H1 (cell line): Measurements from ENCODE around the gene SDF2L1. TPM values are rescaled to one million over a fixed set of nuclear protein-coding genes. Genes with fewer than 3 reads are reported as not detected.
A peak's percentile ranks its signal among the peaks of the same experiment; 100 is the strongest.

Source experiments
- CTCF ChIA-PET: fragments of 300-600 bp; sonication (Branson Sonifier 250); formaldehyde crosslinking; loops from one replicate; lab custom pipeline; 2021; ENCODE audit not compliant: partially characterized antibody; lab: Charles Lee
- POLR2A ChIA-PET: fragments of 300-600 bp; sonication (Branson Sonifier 250); formaldehyde crosslinking; loops from one replicate; lab custom pipeline; 2021; ENCODE audit warnings: inconsistent platforms; ENCODE audit not compliant: partially characterized antibody; lab: Charles Lee
- DNase-seq, 2 experiments: peaks; one replicate each; pipeline versions ENCODE4 v3.0.0 to v3.0.0-alpha.2; 2010 to 2022; ENCODE audit warnings: low spot score in 2 of 2, low read depth in 1 of 2, mixed read lengths in 1 of 2
- FAIRE-seq: peaks from 2 replicates; lab custom pipeline; 2011; peaks lifted over from hg19 to GRCh38; lab: Jason Lieb, UNC
- H2AFZ ChIP-seq: 2 replicates; pipeline ENCODE4 v1.8.1; 2012; ENCODE audit warnings: low read length, inconsistent platforms
- H2AK5ac ChIP-seq: 2 replicates; pipeline ENCODE4 v1.6.1; 2013; ENCODE audit warnings: low read depth, low read length
- H2BK120ac ChIP-seq: replicated peaks from 2 replicates; pipeline ENCODE3; 2013; ENCODE audit warnings: low read depth, low read length, inconsistent platforms
- H2BK12ac ChIP-seq: 2 replicates; pipeline ENCODE4 v1.6.1; 2013; ENCODE audit warnings: low read depth, low read length
- H2BK15ac ChIP-seq: 2 replicates; pipeline ENCODE4 v1.6.1; 2013; ENCODE audit warnings: low read length
- H2BK20ac ChIP-seq: 2 replicates; pipeline ENCODE4 v1.6.1; 2013; ENCODE audit warnings: low read length
- H2BK5ac ChIP-seq: 2 replicates; pipeline ENCODE4 v1.6.1; 2013; ENCODE audit warnings: low read depth, low read length
- H3K14ac ChIP-seq: 2 replicates; pipeline ENCODE4 v1.6.1; 2013; ENCODE audit warnings: inconsistent platforms; ENCODE audit not compliant: insufficient read length
- H3K18ac ChIP-seq: 2 replicates; pipeline ENCODE4 v1.6.1; 2013; ENCODE audit warnings: low read length; ENCODE audit errors: extremely low read depth
- H3K23ac ChIP-seq: 2 replicates; pipeline ENCODE4 v1.6.1; 2013; ENCODE audit warnings: inconsistent platforms; ENCODE audit not compliant: insufficient read length
- H3K23me2 ChIP-seq: 2 replicates; pipeline ENCODE4 v1.6.1; 2013; ENCODE audit warnings: low read depth, low read length
- H3K27ac ChIP-seq: 2 replicates; pipeline ENCODE4 v1.6.1; 2011; ENCODE audit warnings: low read depth, low read length, inconsistent platforms
- H3K27me3 ChIP-seq, 4 experiments: replicated peaks in 1 of 4; 1 replicate in 1 of 4; 2 replicates in 3 of 4; pipeline versions ENCODE4 v1.6.1 to v1.8.1; 2011 to 2013; ENCODE audit warnings: low read length in 3 of 4, mild to moderate bottlenecking in 3 of 4, inconsistent platforms in 2 of 4, mixed read lengths in 2 of 4, moderate library complexity in 1 of 4; ENCODE audit not compliant: control insufficient read depth in 3 of 4, insufficient read depth in 3 of 4; ENCODE audit errors: extremely low read depth in 1 of 4
- H3K36me3 ChIP-seq, 4 experiments: 2 replicates each; pipeline versions ENCODE4 v1.6.1 to v1.8.1; 2011 to 2013; ENCODE audit warnings: mild to moderate bottlenecking in 4 of 4, low read length in 3 of 4, moderate library complexity in 2 of 4, control low read depth in 1 of 4, inconsistent platforms in 1 of 4; ENCODE audit not compliant: insufficient read depth in 4 of 4, control insufficient read depth in 2 of 4
- H3K4ac ChIP-seq: replicated peaks from 2 replicates; pipeline ENCODE3; 2013; ENCODE audit warnings: low read length, low read depth, mixed read lengths, inconsistent platforms; ENCODE audit not compliant: insufficient read length
- H3K4me1 ChIP-seq, 4 experiments: replicated peaks in 1 of 4; 1 replicate in 1 of 4; 2 replicates in 3 of 4; pipeline versions ENCODE4 v1.6.1 to v1.8.1; 2011 to 2013; ENCODE audit warnings: low read length in 3 of 4, inconsistent platforms in 2 of 4, mixed read lengths in 1 of 4; ENCODE audit not compliant: insufficient read depth in 4 of 4, control insufficient read depth in 3 of 4
- H3K4me2 ChIP-seq, 2 experiments: 2 replicates each; pipeline versions ENCODE4 v1.6.1 to v1.8.1; 2011 to 2013; ENCODE audit warnings: low read depth in 2 of 2, low read length in 2 of 2, control low read depth in 1 of 2, inconsistent platforms in 1 of 2, mild to moderate bottlenecking in 1 of 2; ENCODE audit not compliant: insufficient read depth in 1 of 2
- H3K4me3 ChIP-seq, 4 experiments: fragments of 200-600, 300-600 bp in 1 of 4; sonication (generic), shearing (Covaris generic), sonication (Bioruptor Twin) in 1 of 4; 2 replicates each; pipeline versions ENCODE4 v1.5.1 to v1.8.1; 2011 to 2016; ENCODE audit warnings: low read length in 4 of 4, low read depth in 3 of 4, control low read depth in 2 of 4, inconsistent platforms in 2 of 4, mild to moderate bottlenecking in 2 of 4, mixed read lengths in 1 of 4, moderate library complexity in 1 of 4; ENCODE audit not compliant: insufficient read depth in 2 of 4; ENCODE audit errors: extremely low read depth in 1 of 4
- H3K56ac ChIP-seq: replicated peaks from 2 replicates; pipeline ENCODE3; 2013; ENCODE audit warnings: low read depth, mild to moderate bottlenecking, mixed read lengths, low read length, inconsistent platforms; ENCODE audit not compliant: insufficient read length
- H3K79me1 ChIP-seq: 2 replicates; pipeline ENCODE4 v1.6.1; 2013; ENCODE audit warnings: low read depth, low read length, control low read depth
- H3K79me2 ChIP-seq, 2 experiments: 2 replicates each; pipeline versions ENCODE4 v1.6.1 to v1.8.1; 2012 to 2013; ENCODE audit warnings: low read length in 2 of 2, mild to moderate bottlenecking in 2 of 2, inconsistent platforms in 1 of 2; ENCODE audit not compliant: insufficient read depth in 2 of 2, control insufficient read depth in 1 of 2
- H3K9ac ChIP-seq, 4 experiments: replicated peaks in 1 of 4; 1 replicate in 1 of 4; 2 replicates in 3 of 4; pipeline versions ENCODE4 v1.6.1 to v1.8.1; 2011 to 2013; ENCODE audit warnings: low read depth in 3 of 4, low read length in 3 of 4, control low read depth in 2 of 4, mild to moderate bottlenecking in 2 of 4, moderate library complexity in 2 of 4, inconsistent platforms in 1 of 4; ENCODE audit errors: extremely low read depth in 1 of 4
- H3K9me3 ChIP-seq, 2 experiments: 2 replicates each; pipeline versions ENCODE4 v1.6.1 to v1.8.1; 2012 to 2013; ENCODE audit warnings: mild to moderate bottlenecking in 2 of 2, moderate library complexity in 2 of 2, control low read depth in 1 of 2, inconsistent platforms in 1 of 2, low read depth in 1 of 2, low read length in 1 of 2, mixed read lengths in 1 of 2; ENCODE audit not compliant: insufficient read depth in 2 of 2
- H4K20me1 ChIP-seq, 2 experiments: replicated peaks in 1 of 2; 2 replicates each; pipeline versions ENCODE3 to v1.8.1; 2011 to 2013; ENCODE audit warnings: inconsistent platforms in 2 of 2, low read length in 2 of 2, mild to moderate bottlenecking in 1 of 2; ENCODE audit not compliant: insufficient read depth in 2 of 2, control insufficient read depth in 1 of 2
- H4K5ac ChIP-seq: 2 replicates; pipeline ENCODE4 v1.6.1; 2013; ENCODE audit warnings: low read length, low read depth, mixed read lengths, inconsistent platforms; ENCODE audit not compliant: insufficient read length
- H4K8ac ChIP-seq: 2 replicates; pipeline ENCODE4 v1.8.0; 2013; ENCODE audit warnings: mild to moderate bottlenecking, moderate library complexity, low read length, inconsistent platforms; ENCODE audit not compliant: insufficient read depth; ENCODE audit errors: extremely low read depth
- H4K91ac ChIP-seq: replicated peaks from 2 replicates; pipeline ENCODE3; 2013; ENCODE audit warnings: low read length, mixed read lengths, inconsistent platforms; ENCODE audit not compliant: insufficient read length
- CHD2 ChIP-seq: IDR thresholded peaks from 2 replicates; pipeline ENCODE4 v1.6.1; 2012; ENCODE audit warnings: low read length, improper control_type of control experiment
- EP300 ChIP-seq, 2 experiments: IDR thresholded peaks; 1 replicate in 1 of 2; 2 replicates in 1 of 2; pipeline ENCODE4 v1.6.1; 2011 to 2012; ENCODE audit warnings: low read depth in 2 of 2, low read length in 2 of 2, mild to moderate bottlenecking in 2 of 2, borderline replicate concordance in 1 of 2, inconsistent platforms in 1 of 2, moderate library complexity in 1 of 2
- KDM4A ChIP-seq: IDR thresholded peaks from one replicate; pipeline ENCODE4 v1.7.1; 2012; ENCODE audit warnings: low read depth, mild to moderate bottlenecking, moderate library complexity, low read length, inconsistent platforms; ENCODE audit not compliant: severe bottlenecking
- MAFK ChIP-seq: IDR thresholded peaks from 2 replicates; pipeline ENCODE4 v1.6.1; 2012; ENCODE audit warnings: low read depth, mild to moderate bottlenecking, improper control_type of control experiment, low read length
- WGBS, 2 experiments: shearing (Covaris generic) in 1 of 2; methylation state at CpG; one replicate each; pipeline versions ENCODE4 v1.1.6 to v1.1.7; 2013 to 2015; ENCODE audit warnings: low lambda C conversion rate in 2 of 2, mixed read lengths in 2 of 2, inconsistent platforms in 1 of 2, low coverage in 1 of 2, missing lambda C conversion rate in 1 of 2; ENCODE audit not compliant: insufficient replicate concordance in 2 of 2, insufficient coverage in 1 of 2, insufficient read length in 1 of 2; ENCODE audit errors: extremely low coverage in 1 of 2, missing lambda C conversion rate in 1 of 2; 5-methylcytosine and 5-hydroxymethylcytosine counted together
- polyA plus RNA-seq, 7 experiments: library from polyadenylated mRNA; depleted of rRNA in 3 of 7; stranded (reverse) in 5 of 7; unstranded in 2 of 7; fragments of >200 nt in 5 of 7; fragments of 200-250 nt in 2 of 7; gene quantifications; 1 replicate in 5 of 7; 2 replicates in 1 of 7; 4 replicates in 1 of 7; pipeline versions ENCODE4 v1.2.1 to v1.2.3, GENCODE V29; 2011 to 2013; ENCODE audit warnings: missing spikeins in 2 of 7, mixed read lengths in 2 of 7
- total RNA-seq: library from RNA; stranded (reverse); fragmentation: NEBNext Ultra II Directional; extraction: Animal tissue kit (Norgen Biotek cat#: 25700); gene quantifications from 2 replicates; pipeline ENCODE4 v1.2.1, GENCODE V29; 2021

Gene SDF2L1
- total and polyA plus RNA-seq, 2 of the 8 experiments (the other 6 are each of a cell fraction or from before 2014, with no cell fraction given): 51.1 to 59.6 TPM

GRCh38 chr22:21640810-21641209, 1.3 kb upstream of the SDF2L1 start:
- Histone ChIP-seq H2BK120ac (no peak overlapping the region), H4K5ac (no peak overlapping the region), H4K20me1 (peaks cover 0 to 10% of the 10 kb centered on the region in 2 experiments), H3K18ac (no peak overlapping the region), H2AFZ (no peak overlapping the region), H2BK12ac (no peak overlapping the region), H4K8ac (no peak overlapping the region), H2BK15ac (no peak overlapping the region), H2AK5ac (no peak overlapping the region), H2BK5ac (no peak overlapping the region), H3K23me2 (peaks cover 5% of the 10 kb centered on the region; the same call in 1 of the 2 replicates), H3K4me3 (peak overlapping the region in 1 of 4 experiments; percentile 77; a peak in 1 of 8 replicates), H3K4me2 (peak overlapping the region; percentile 17 to 91; a peak in 2 of 4 replicates), H3K14ac (no peak overlapping the region), H3K27me3 (peaks cover 0 to 7% (median 1%) of the 10 kb centered on the region in 4 experiments; a peak in 4 of 7 replicates), H3K9me3 (no peaks in the 10 kb centered on the region), H3K4me1 (peaks cover 0 to 5% (median 2%) of the 10 kb centered on the region in 4 experiments; a peak in 4 of 7 replicates), H3K79me1 (no peaks in the 10 kb centered on the region), H3K36me3 (no peaks in the 10 kb centered on the region), H4K91ac (no peak overlapping the region), H3K79me2 (no peaks in the 10 kb centered on the region), H2BK20ac (no peak overlapping the region), H3K27ac (no peak overlapping the region), H3K56ac (no peak overlapping the region), H3K9ac (no peak overlapping the region), H3K4ac (no peak overlapping the region), H3K23ac (no peak overlapping the region)
- ChIA-PET POLR2A (interaction anchor here (1.5 to 5.7 kb wide), 4 partner anchors 11 to 39 kb away, joined by 4 to 74 read pairs (median 29); partner anchors contain the start of genes CCDC116 and YDJC), CTCF (interaction anchor here (0.7 to 22.2 kb wide), 9 partner anchors 11 to 88 kb away, joined by 3 to 499 read pairs (median 17); partner anchors contain the start of genes CCDC116 and YDJC)
- WGBS, 2 experiments: 83% methylated on average over 5 of the region's 5 CpGs; no CpG with 5 or more reads in 1 of the 2 experiments
- DNase-seq (no peak), FAIRE-seq (no peak)
- TF ChIP-seq CHD2 (no peak), KDM4A (no peak), MAFK (no peak), EP300 (IDR thresholded peaks at IDR 0.05; ENCODE audit: borderline replicate concordance in 1 of 2, low read depth in 2 of 2, low read length in 2 of 2) (no peak)
